Measurements from ENCODE around the gene CD8B.

- no peak for TF ChIP-seq CTCF (conservative IDR thresholded peaks at IDR 0.05; ENCODE audit: low read depth in 2 of 2)
- peak; percentile 82 for TF ChIP-seq EZH2 (IDR thresholded peaks at IDR 0.05; ENCODE audit: low read depth, unreplicated experiment)
- no peak for TF ChIP-seq NANOG (IDR thresholded peaks at IDR 0.05; ENCODE audit: borderline replicate concordance)
- TF ChIP-seq REST (IDR thresholded peaks at IDR 0.05; ENCODE audit: unreplicated experiment) = no peak
- TF ChIP-seq POLR2AphosphoS5 (IDR thresholded peaks at IDR 0.05; ENCODE audit: low read depth) = no peak
- no peak for TF ChIP-seq ZNF331 (CRISPR knock-in tag; IDR thresholded peaks at IDR 0.05; ENCODE audit: low read depth)
- no peak for TF ChIP-seq JUNB (IDR thresholded peaks at IDR 0.05; ENCODE audit: unreplicated experiment)
- peak; percentile 51 for TF ChIP-seq EZH2phosphoT487 (IDR thresholded peaks at IDR 0.05; ENCODE audit: unreplicated experiment)
- TF ChIP-seq ETS1 (IDR thresholded peaks at IDR 0.05) = no peak
- 0 out of 2 replicates have a peak, but pooled peaks have one; percentile 38 for TF ChIP-seq CREB1 (CRISPR knock-in tag; IDR thresholded peaks at IDR 0.05; ENCODE audit: low read depth)
- 0 out of 2 replicates have a peak, but pooled peaks have one; percentile 17 for TF ChIP-seq ZNF114 (CRISPR knock-in tag; IDR thresholded peaks at IDR 0.05)
- no peak for TF ChIP-seq ZNF462 (CRISPR knock-in tag; IDR thresholded peaks at IDR 0.05)
- no peak for TF ChIP-seq STAT1 (IDR thresholded peaks at IDR 0.05; ENCODE audit: unreplicated experiment)
Measured at GRCh38 chr2:86788881-86789686, 72.6 kb downstream of the CD8B start.

Data from GM23338 (cell line).